GM19372 (cell line): ENCODE data around the gene ART3.

Experiments used
- ATAC-seq: cut with Tn5 transposase; IDR thresholded peaks from one replicate; pipeline ENCODE4 v1.9.1; 2021; ENCODE audit warnings: mild to moderate bottlenecking, low read depth, moderate library complexity; ENCODE audit not compliant: unreplicated experiment

The ART3 gene

DNA sequence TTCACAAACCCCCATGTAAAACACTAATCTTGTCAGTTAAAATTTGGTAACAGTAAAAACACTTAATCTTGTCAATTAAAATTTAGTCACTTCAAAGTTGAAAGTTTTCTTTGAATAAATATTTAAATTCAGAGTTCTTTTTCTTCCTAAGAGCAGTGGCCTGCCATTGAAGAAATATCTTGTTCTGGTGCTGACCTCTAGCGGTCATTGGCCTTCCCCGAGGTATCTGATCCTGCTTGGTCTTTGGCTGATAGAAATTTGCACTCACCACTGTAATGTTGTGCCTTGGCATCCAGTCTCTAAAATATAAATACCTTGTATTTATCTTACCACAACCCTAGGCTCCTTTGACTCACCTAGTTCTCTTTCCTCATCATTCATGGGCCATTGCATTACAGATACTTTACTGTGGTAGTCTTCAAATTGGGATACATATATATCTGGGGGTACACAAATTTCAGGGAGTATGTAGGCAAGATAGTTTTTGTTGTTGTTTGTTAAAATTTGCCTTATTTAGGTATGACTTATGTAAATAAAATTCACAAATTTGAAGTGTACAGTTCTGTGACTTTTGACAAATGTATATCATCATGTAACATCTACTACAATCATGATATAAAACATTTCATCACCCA lies 6.7 kb upstream of the ART3 start:
- ATAC-seq, result no peak

DNA sequence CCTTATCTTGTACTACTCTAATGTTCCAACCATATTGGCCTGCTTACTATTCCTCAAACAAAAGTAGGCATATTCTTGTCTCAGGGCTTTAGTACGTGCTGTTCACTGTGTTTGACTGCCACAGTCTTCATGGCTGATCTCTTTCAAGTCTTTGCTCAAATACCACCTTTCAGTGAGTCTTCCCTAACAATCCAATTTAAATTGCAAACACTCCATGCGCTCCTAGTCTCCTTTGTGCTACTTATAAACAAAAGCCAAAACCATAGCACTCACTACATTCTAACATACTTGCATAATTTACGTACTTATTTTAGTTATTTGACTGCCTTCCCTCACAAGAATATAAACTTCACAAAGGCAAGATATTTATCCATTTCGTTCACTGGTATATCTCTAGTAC lies 1.7 kb upstream of the ART3 start:
- ATAC-seq, result no peak

GRCh38 chr4:76074993-76075600 lies 588 bp downstream of the ART3 start:
- ATAC-seq, result no peak

- no peak for ATAC-seq
Measured at GRCh38 chr4:76078033-76078613, 3.6 kb downstream of the ART3 start.

DNA sequence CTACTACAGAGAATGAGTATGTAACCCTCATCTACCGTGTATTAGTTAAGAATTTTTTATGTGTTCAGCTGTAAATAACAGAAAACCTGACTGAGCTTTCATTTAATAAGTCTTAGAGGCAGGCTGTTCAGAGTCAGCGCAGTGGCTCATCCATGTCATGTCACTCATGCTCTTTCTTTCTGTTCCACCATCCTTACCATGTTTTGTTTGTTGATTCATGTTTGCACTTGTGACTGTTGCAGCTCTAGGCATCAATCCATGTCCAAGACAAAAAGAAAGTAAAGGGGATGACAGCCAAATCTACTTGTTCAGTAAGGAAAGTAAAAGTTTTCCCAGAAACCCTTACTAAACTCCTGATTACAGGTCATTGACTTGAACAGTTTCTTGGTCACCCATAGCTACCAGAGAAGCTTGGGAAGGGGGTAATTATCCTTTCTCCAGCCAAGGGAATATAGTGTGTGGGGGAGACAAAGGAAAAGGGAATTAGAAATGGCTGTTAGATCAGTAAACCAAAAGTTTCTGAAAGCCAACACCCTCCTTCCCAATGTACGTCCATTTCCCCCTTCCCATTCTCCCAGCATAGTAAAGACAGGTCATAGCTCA lies 9.0 kb downstream of the ART3 start:
- ATAC-seq, result no peak

DNA sequence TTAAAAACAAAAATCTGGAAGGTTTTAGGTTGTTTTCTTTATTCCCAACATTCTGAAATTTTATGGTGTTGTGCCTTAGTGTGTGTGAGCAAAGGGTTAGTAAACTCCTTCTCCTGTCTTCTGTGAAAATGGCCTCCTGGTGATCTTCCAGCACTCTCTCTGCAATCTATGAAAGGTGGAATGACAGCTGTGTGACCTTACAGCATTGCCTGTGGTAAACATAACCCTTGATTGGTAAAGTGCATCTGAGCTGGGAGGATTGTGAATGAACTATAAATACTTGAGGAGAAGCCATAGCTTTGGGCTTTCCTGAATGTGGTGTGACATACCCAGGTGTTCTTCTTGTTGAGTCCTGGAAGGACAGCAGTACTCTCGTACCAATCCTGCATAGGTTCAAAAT lies 10.0 kb downstream of the ART3 start:
- no peak for ATAC-seq

GRCh38 chr4:76087007-76087769 lies 12.7 kb downstream of the ART3 start:
- ATAC-seq, result no peak

- no peak for ATAC-seq
Measured at GRCh38 chr4:76088719-76089118, 14.2 kb downstream of the ART3 start.

DNA sequence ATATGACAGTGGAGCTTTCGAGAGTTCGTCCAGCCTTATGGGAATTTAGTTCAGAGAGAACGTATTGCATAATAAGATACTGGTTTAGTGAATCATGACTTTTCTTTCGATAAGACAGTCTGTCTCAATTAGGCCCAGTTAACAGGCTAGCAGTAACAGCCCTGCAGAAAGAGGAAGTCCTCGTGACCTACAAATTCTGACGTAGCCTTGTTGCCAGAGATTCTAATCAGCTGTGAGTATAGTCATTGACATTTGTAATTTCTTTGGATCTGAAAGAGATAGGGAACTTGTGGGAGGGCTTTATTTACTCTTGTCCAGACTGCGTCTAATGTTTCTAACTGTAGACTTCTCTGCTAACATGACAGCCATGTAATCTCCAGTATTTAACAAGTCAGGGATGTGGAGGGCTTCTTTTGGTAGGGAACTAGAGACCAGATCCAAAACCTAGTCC lies 15.8 kb downstream of the ART3 start:
- ATAC-seq, result peak; percentile 68

DNA sequence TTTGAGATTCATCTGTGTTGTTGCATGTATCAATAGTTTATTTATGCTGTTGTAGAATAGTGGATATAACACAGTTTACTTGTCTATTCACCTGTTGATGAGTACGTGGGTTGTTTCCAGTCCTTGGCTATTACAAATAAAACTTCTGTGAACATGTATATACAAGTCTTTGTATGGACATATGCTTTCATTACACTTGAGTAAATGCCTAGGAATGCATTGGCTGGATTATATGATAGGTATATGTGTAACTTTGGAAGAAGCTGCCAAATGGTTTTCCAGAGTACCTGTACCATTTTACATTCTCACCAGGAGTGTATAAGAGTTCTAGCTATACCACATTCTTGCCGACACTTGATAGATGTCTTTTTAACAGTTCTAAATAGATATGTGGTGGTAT lies 16.5 kb downstream of the ART3 start:
- ATAC-seq, result no peak

GRCh38 chr4:76095568-76095967 lies 21.1 kb downstream of the ART3 start:
- no peak for ATAC-seq

- ATAC-seq, result no peak
Measured at GRCh38 chr4:76096076-76096475, 21.6 kb downstream of the ART3 start.

DNA sequence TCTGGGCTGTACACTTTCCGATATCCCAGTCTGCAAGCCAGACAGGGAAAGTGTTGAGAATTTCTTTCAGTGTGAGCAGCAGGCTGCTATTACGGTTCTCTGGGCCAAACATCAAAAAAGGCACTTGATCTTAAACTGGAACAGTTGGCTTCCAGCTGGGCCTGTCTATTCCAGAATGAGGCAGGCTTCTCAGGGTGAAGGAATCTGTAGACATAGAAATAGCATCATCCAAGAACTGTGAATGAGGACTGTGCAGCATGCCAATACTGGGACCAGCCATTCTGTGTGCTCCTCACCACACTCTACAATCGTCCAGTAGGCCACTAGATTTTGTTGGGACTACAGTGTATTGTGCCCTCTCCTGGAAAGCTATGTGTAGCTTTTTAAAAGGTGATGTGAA lies 31.1 kb downstream of the ART3 start:
- no peak for ATAC-seq

DNA sequence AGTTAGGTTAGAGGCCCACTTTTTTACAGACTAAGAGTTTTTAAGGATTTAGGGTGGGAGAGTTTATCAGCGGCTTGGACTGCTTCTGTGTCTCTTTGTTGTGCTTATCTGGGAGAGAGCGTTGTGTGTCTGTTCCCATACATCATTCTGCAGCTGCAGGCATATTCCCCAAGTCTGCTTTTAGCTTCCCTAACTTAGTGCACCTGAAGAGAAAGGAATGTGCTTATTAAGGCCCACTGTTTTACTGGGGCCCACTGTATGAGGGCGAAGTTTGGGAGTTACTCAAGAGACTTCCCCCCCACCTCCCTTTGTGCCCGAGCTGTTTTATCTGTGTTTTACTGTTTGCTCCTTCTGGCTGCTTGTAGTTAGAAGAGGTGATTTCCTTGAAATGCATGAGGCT lies 31.9 kb downstream of the ART3 start:
- no peak for ATAC-seq

- no peak for ATAC-seq
Measured at GRCh38 chr4:76108467-76109181, 34.1 kb downstream of the ART3 start.

GRCh38 chr4:76116821-76117220 lies 42.3 kb downstream of the ART3 start:
- ATAC-seq, result no peak

DNA sequence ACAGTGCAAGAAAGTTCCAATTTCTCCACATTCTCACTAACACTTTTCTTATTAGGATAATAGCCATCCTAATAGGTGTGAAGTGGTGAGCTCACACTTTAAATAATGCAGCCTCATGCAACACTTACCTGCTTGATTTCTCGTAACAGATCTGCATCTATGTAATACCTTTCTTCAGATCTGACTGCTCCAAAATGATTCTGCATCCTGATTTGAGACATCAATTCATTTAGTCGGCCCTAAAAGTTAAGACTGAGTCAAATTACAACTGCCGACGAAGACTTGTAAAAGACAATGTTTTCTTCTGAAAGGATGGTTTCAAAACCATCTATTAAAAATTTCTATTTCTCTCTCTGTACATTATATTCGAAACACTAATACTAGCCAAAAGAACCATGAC lies 43.0 kb downstream of the ART3 start:
- no peak for ATAC-seq

DNA sequence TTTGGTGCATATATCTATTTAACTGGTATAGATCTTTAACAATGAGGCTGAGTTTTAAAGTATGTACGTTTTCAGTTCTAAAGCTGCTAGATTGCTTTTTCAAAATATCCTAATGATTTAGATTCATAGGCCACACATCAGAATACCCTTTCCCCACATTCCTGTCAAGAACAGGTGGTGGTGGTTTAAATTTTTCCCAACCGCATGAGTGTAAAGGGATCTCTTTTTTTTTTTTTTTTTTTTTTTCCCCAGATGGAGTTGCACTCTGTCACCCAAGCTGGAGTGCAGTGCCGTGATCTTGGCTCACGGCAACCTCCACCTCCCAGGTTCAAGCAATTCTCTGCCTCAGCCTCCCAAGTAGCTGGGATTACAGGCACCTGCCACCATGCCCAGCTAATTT lies 45.7 kb downstream of the ART3 start:
- ATAC-seq, result no peak

- no peak for ATAC-seq
Measured at GRCh38 chr4:76125816-76126215, 51.3 kb downstream of the ART3 start.

DNA sequence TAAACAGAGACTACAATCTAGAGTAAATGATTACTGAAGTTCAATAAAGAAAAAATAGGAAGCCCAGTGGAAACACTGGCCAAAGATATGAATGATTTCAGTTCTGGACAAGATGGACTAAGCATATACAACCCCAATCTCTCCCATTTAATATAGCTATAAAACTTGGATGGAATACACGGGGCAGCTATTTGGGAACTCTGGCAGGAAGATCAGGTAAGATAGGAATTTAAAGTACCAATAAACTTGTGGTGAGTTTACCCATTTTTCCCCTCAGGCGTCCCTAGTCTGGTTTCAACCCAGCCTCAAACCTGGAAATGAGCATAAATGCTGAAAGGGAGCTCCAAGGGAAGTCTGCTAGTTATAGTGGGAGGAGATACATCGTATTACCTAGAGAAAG lies 53.2 kb downstream of the ART3 start:
- no peak for ATAC-seq
